ENCODE results near the gene RNASE13. TPM values are rescaled to one million over a fixed set of nuclear protein-coding genes. Genes with fewer than 3 reads are reported as not detected.

The RNASE13 gene
- total RNA-seq, 2 donors from 2014 or later, result not detected

DNA sequence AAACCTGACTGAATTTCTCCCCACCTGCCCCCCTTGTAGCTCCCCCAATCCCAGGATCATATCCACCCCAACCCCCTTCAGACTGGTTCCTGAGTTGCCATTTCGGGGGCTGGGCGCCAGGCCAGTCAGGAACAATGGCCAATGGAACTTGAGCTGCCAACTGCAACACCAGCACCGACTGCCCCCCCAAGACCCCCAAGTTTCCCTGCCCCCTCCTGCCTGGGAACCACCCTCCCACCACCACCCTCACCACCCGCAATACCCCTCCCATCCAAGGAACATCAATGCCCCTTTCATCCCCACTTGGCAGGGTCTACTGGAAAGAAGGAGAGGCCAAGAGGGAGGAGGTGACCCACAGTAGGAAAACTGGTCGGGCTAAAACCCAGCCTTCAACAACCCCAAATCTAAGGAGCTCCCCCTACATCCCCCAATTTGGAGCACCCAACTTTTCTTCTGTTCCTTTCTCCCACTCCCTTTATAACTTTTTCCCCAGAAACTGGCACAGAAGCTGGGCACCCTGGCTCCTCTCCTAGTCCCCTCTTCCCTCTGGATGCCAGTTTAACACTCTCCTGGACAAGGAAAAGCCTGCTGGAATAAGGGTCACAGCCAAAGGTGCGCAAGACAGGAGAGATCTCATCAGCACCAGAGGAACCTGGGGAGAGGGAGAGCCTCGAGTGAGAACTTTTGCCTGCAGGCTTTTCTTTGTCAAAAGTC, 8.2 kb downstream of the RNASE13 start:
- H3K27ac ChIP-seq (ENCODE audit: low read depth, low read length), result no peak overlapping the region
- H3K4me1 Mint-ChIP-seq, result peaks cover 39% of the 10 kb centered on the region
- peaks cover 11% of the 10 kb centered on the region for H3K27me3 ChIP-seq (ENCODE audit: control insufficient read depth, insufficient read depth, low read length, poor library complexity, severe bottlenecking)
- TF ChIP-seq CTCF (conservative IDR thresholded peaks at IDR 0.05), result no peak
- peak overlapping the region; percentile 60 for H3K4me3 ChIP-seq (ENCODE audit: low read length)
- no peak overlapping the region for H3K27ac Mint-ChIP-seq
- H3K4me1 ChIP-seq (ENCODE audit: control insufficient read depth, insufficient read depth, low read length), result no peaks in the 10 kb centered on the region
- H3K4me3 Mint-ChIP-seq, result peak overlapping the region; percentile 65
- no peaks in the 10 kb centered on the region for H3K36me3 ChIP-seq (ENCODE audit: control insufficient read depth, insufficient read depth, low read length)
- 64% methylated on average over 6 of the region's 7 CpGs; no CpG with 5 or more reads in 1 of the 2 experiments for WGBS, 2 experiments (ENCODE audit: insufficient coverage in 1 of 2, insufficient read length in 1 of 2)
- H3K9me3 ChIP-seq (ENCODE audit: control insufficient read depth, low read length), result no peaks in the 10 kb centered on the region
- no peaks in the 10 kb centered on the region for H3K9me3 Mint-ChIP-seq
- peaks cover 33% of the 10 kb centered on the region for H3K27me3 Mint-ChIP-seq (ENCODE audit: insufficient read depth)
- H3K9ac ChIP-seq (ENCODE audit: extremely low read depth, low read length, poor library complexity, severe bottlenecking), result no peak overlapping the region
- DNase-seq, result peak; percentile 55
- H3K36me3 Mint-ChIP-seq (ENCODE audit: low read depth), result peaks cover 9% of the 10 kb centered on the region

GRCh38 chr14:21025371-21026273, 9.0 kb downstream of the RNASE13 start:
- Histone ChIP-seq H3K4me3 (ENCODE audit: low read length) (peak overlapping the region; percentile 81), H3K9me3 (ENCODE audit: control insufficient read depth, low read length) (no peaks in the 10 kb centered on the region), H3K36me3 (ENCODE audit: control insufficient read depth, insufficient read depth, low read length) (no peaks in the 10 kb centered on the region), H3K27ac (ENCODE audit: low read depth, low read length) (peak overlapping the region; percentile 17), H3K27me3 (ENCODE audit: control insufficient read depth, insufficient read depth, low read length, poor library complexity, severe bottlenecking) (peaks cover 11% of the 10 kb centered on the region), H3K4me1 (ENCODE audit: control insufficient read depth, insufficient read depth, low read length) (no peaks in the 10 kb centered on the region), H3K9ac (ENCODE audit: extremely low read depth, low read length, poor library complexity, severe bottlenecking) (no peak overlapping the region)
- peak; percentile 22 for TF ChIP-seq CTCF (conservative IDR thresholded peaks at IDR 0.05)
- Mint-ChIP-seq H3K4me1 (peaks cover 39% of the 10 kb centered on the region), H3K9me3 (no peaks in the 10 kb centered on the region), H3K36me3 (ENCODE audit: low read depth) (peaks cover 15% of the 10 kb centered on the region), H3K4me3 (peak overlapping the region; percentile 65), H3K27me3 (ENCODE audit: insufficient read depth) (peaks cover 33% of the 10 kb centered on the region), H3K27ac (peak overlapping the region; percentile 97)
- 7 to 22% methylated on average over 9 to 51 of the region's 58 CpGs for WGBS, 2 experiments (ENCODE audit: insufficient coverage in 1 of 2, insufficient read length in 1 of 2)
- peak; percentile 89 for DNase-seq

GRCh38 chr14:21024585-21025370, 9.8 kb downstream of the RNASE13 start, which contains the start of gene NDRG2:
Gene NDRG2, minus strand, starts transcription at chr14:21025061. Its CDS starts 1,746 bp downstream, at chr14:21023315.
- no peaks in the 10 kb centered on the region for H3K9me3 Mint-ChIP-seq
- 1 to 20% methylated on average over 1 to 68 of the region's 72 CpGs for WGBS, 2 experiments (ENCODE audit: insufficient coverage in 1 of 2, insufficient read length in 1 of 2)
- H3K36me3 Mint-ChIP-seq (ENCODE audit: low read depth), result peaks cover 19% of the 10 kb centered on the region
- Histone ChIP-seq H3K4me3 (ENCODE audit: low read length) (peak within 1 kb of the TSS; percentile 81), H3K36me3 (ENCODE audit: control insufficient read depth, insufficient read depth, low read length) (no peaks in the 10 kb centered on the region), H3K27me3 (ENCODE audit: control insufficient read depth, insufficient read depth, low read length, poor library complexity, severe bottlenecking) (peaks cover 11% of the 10 kb centered on the region), H3K9ac (ENCODE audit: extremely low read depth, low read length, poor library complexity, severe bottlenecking) (peak within 1 kb of the TSS; percentile 36), H3K9me3 (ENCODE audit: control insufficient read depth, low read length) (no peaks in the 10 kb centered on the region), H3K4me1 (ENCODE audit: control insufficient read depth, insufficient read depth, low read length) (no peaks in the 10 kb centered on the region), H3K27ac (ENCODE audit: low read depth, low read length) (peak within 1 kb of the TSS; percentile 17)
- H3K4me1 Mint-ChIP-seq, result peaks cover 39% of the 10 kb centered on the region
- H3K27ac Mint-ChIP-seq, result peak within 1 kb of the TSS; percentile 97
- peak; percentile 96 for DNase-seq
- H3K27me3 Mint-ChIP-seq (ENCODE audit: insufficient read depth), result peaks cover 28% of the 10 kb centered on the region
- peak within 1 kb of the TSS; percentile 65 for H3K4me3 Mint-ChIP-seq
- TF ChIP-seq CTCF (conservative IDR thresholded peaks at IDR 0.05), result no peak
